ENCODE results near the gene TMEM63C.

TMEM63C gene

GRCh38 chr14:77195766-77196165 is 14.2 kb downstream of the TMEM63C start:
- H4K20me1 ChIP-seq (ENCODE audit: low read depth, low read length), result peaks cover 5% of the 10 kb centered on the region; the same call in 1 of the 2 replicates
- TF ChIP-seq CTCF (IDR thresholded peaks at IDR 0.05; ENCODE audit: insufficient read depth, low read length, poor library complexity, severe bottlenecking) (no peak), EZH2phosphoT487 (conservative IDR thresholded peaks at IDR 0.05; ENCODE audit: low read length) (no peak)
- no peak overlapping the region for H3K4me2 ChIP-seq (ENCODE audit: low read depth, low read length, poor library complexity, severe bottlenecking)
- no peaks in the 10 kb centered on the region for H3K79me2 ChIP-seq (ENCODE audit: insufficient read depth, low read length)
- H3K27ac ChIP-seq (ENCODE audit: low read depth, low read length), result no peak overlapping the region
- no peaks in the 10 kb centered on the region for H3K36me3 ChIP-seq (ENCODE audit: low read length)
- no peaks in the 10 kb centered on the region for H3K27me3 ChIP-seq (ENCODE audit: low read length)
- H3K9me3 ChIP-seq (ENCODE audit: insufficient read depth, low read length), result no peaks in the 10 kb centered on the region
- no peaks in the 10 kb centered on the region for H3K9me2 ChIP-seq (replicated peaks; ENCODE audit: insufficient read depth, low read length)
- no peak overlapping the region for H3K9ac ChIP-seq (ENCODE audit: low read length)
- H3K4me3 ChIP-seq (ENCODE audit: insufficient read depth, low read length, poor library complexity, severe bottlenecking), result no peak overlapping the region
- H2AFZ ChIP-seq (ENCODE audit: low read depth, low read length, severe bottlenecking), result no peak overlapping the region
- H3F3A ChIP-seq (ENCODE audit: insufficient read depth), result no peaks in the 10 kb centered on the region

- H3K9me3 ChIP-seq (ENCODE audit: insufficient read depth, low read length), result no peaks in the 10 kb centered on the region
- TF ChIP-seq CTCF (IDR thresholded peaks at IDR 0.05; ENCODE audit: insufficient read depth, low read length, poor library complexity, severe bottlenecking) (no peak), EZH2phosphoT487 (conservative IDR thresholded peaks at IDR 0.05; ENCODE audit: low read length) (no peak)
- no peak overlapping the region for H3K9ac ChIP-seq (ENCODE audit: low read length)
- no peaks in the 10 kb centered on the region for H3F3A ChIP-seq (ENCODE audit: insufficient read depth)
- no peak overlapping the region for H3K4me3 ChIP-seq (ENCODE audit: insufficient read depth, low read length, poor library complexity, severe bottlenecking)
- no peaks in the 10 kb centered on the region for H3K9me2 ChIP-seq (replicated peaks; ENCODE audit: insufficient read depth, low read length)
- H3K27ac ChIP-seq (ENCODE audit: low read depth, low read length), result no peak overlapping the region
- no peak overlapping the region for H3K4me2 ChIP-seq (ENCODE audit: low read depth, low read length, poor library complexity, severe bottlenecking)
- H2AFZ ChIP-seq (ENCODE audit: low read depth, low read length, severe bottlenecking), result no peak overlapping the region
- no peaks in the 10 kb centered on the region for H4K20me1 ChIP-seq (ENCODE audit: low read depth, low read length)
- no peaks in the 10 kb centered on the region for H3K27me3 ChIP-seq (ENCODE audit: low read length)
- no peaks in the 10 kb centered on the region for H3K79me2 ChIP-seq (ENCODE audit: insufficient read depth, low read length)
- H3K36me3 ChIP-seq (ENCODE audit: low read length), result no peaks in the 10 kb centered on the region
These were observed 16.4 kb downstream of the TMEM63C start for GRCh38 chr14:77197988-77198387.

GRCh38 chr14:77198561-77198960 is 17.0 kb downstream of the TMEM63C start:
- no peak overlapping the region for H2AFZ ChIP-seq (ENCODE audit: low read depth, low read length, severe bottlenecking)
- H3F3A ChIP-seq (ENCODE audit: insufficient read depth), result no peaks in the 10 kb centered on the region
- H3K79me2 ChIP-seq (ENCODE audit: insufficient read depth, low read length), result no peaks in the 10 kb centered on the region
- no peaks in the 10 kb centered on the region for H4K20me1 ChIP-seq (ENCODE audit: low read depth, low read length)
- H3K9ac ChIP-seq (ENCODE audit: low read length), result no peak overlapping the region
- H3K9me2 ChIP-seq (replicated peaks; ENCODE audit: insufficient read depth, low read length), result no peaks in the 10 kb centered on the region
- H3K36me3 ChIP-seq (ENCODE audit: low read length), result no peaks in the 10 kb centered on the region
- no peaks in the 10 kb centered on the region for H3K9me3 ChIP-seq (ENCODE audit: insufficient read depth, low read length)
- H3K4me3 ChIP-seq (ENCODE audit: insufficient read depth, low read length, poor library complexity, severe bottlenecking), result no peak overlapping the region
- no peak overlapping the region for H3K4me2 ChIP-seq (ENCODE audit: low read depth, low read length, poor library complexity, severe bottlenecking)
- H3K27me3 ChIP-seq (ENCODE audit: low read length), result no peaks in the 10 kb centered on the region
- H3K27ac ChIP-seq (ENCODE audit: low read depth, low read length), result no peak overlapping the region
- TF ChIP-seq CTCF (IDR thresholded peaks at IDR 0.05; ENCODE audit: insufficient read depth, low read length, poor library complexity, severe bottlenecking) (no peak), EZH2phosphoT487 (conservative IDR thresholded peaks at IDR 0.05; ENCODE audit: low read length) (no peak)
